HUES48 (cell line): ENCODE measurements around the gene CNDP2.

Experiments used
- H3K27ac ChIP-seq: one replicate; pipeline ENCODE4 v1.7.0; 2013; ENCODE audit warnings: low read depth, low read length, inconsistent platforms
- H3K27me3 ChIP-seq: 2 replicates; pipeline ENCODE4 v1.6.1; 2013; ENCODE audit warnings: mild to moderate bottlenecking, low read length; ENCODE audit not compliant: control insufficient read depth, insufficient read depth
- H3K36me3 ChIP-seq: 2 replicates; pipeline ENCODE4 v1.6.1; 2013; ENCODE audit warnings: low read length; ENCODE audit not compliant: control insufficient read depth, insufficient read depth
- H3K4me1 ChIP-seq: 2 replicates; pipeline ENCODE4 v1.6.1; 2013; ENCODE audit warnings: mild to moderate bottlenecking, low read length; ENCODE audit not compliant: control insufficient read depth, insufficient read depth
- H3K4me3 ChIP-seq: 2 replicates; pipeline ENCODE4 v1.5.1; 2013; ENCODE audit warnings: mild to moderate bottlenecking, low read depth, low read length
- H3K9ac ChIP-seq: 2 replicates; pipeline ENCODE4 v1.6.1; 2013; ENCODE audit warnings: mild to moderate bottlenecking, low read depth, low read length, moderate library complexity
- H3K9me3 ChIP-seq: 2 replicates; pipeline ENCODE4 v1.6.1; 2013; ENCODE audit warnings: low read length; ENCODE audit not compliant: control insufficient read depth, insufficient read depth

CNDP2 gene

GRCh38 chr18:74488864-74489263, 7.3 kb upstream of the CNDP2 start:
- no peak overlapping the region for H3K4me3 ChIP-seq
- no peaks in the 10 kb centered on the region for H3K4me1 ChIP-seq
- no peak overlapping the region for H3K27ac ChIP-seq
- H3K9ac ChIP-seq, result no peak overlapping the region
- no peaks in the 10 kb centered on the region for H3K36me3 ChIP-seq
- H3K9me3 ChIP-seq, result no peaks in the 10 kb centered on the region
- H3K27me3 ChIP-seq, result no peaks in the 10 kb centered on the region

DNA sequence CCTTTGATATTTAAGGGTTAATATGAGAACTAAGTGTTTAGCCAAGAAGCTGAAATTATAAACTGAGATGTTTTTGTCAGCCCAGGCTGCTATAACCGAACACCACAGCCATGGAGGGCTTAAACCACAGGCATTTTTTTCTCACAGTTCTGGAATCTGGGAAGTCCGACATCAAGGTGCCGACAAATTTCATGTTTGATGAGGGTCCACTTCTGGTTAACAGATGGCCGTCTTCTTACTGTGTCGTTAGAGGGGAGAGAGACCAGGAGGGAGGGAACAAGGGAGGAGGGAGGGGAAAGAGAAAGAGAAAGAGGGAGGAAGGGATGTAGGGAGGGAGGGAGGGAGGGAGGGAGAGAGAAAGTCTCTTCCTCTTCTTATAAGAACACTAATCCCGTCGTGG, 6.5 kb upstream of the CNDP2 start:
- no peaks in the 10 kb centered on the region for H3K4me1 ChIP-seq
- no peak overlapping the region for H3K9ac ChIP-seq
- H3K36me3 ChIP-seq, result no peaks in the 10 kb centered on the region
- no peak overlapping the region for H3K27ac ChIP-seq
- no peaks in the 10 kb centered on the region for H3K27me3 ChIP-seq
- H3K9me3 ChIP-seq, result no peaks in the 10 kb centered on the region
- H3K4me3 ChIP-seq, result no peak overlapping the region

- H3K36me3 ChIP-seq, result no peaks in the 10 kb centered on the region
- peaks cover 3% of the 10 kb centered on the region; the same call in 1 of the 2 replicates for H3K4me1 ChIP-seq
- no peak overlapping the region for H3K9ac ChIP-seq
- H3K9me3 ChIP-seq, result no peaks in the 10 kb centered on the region
- no peak overlapping the region for H3K4me3 ChIP-seq
- no peaks in the 10 kb centered on the region for H3K27me3 ChIP-seq
- H3K27ac ChIP-seq, result no peak overlapping the region
Observed at GRCh38 chr18:74492259-74492658, 3.9 kb upstream of the CNDP2 start.

DNA sequence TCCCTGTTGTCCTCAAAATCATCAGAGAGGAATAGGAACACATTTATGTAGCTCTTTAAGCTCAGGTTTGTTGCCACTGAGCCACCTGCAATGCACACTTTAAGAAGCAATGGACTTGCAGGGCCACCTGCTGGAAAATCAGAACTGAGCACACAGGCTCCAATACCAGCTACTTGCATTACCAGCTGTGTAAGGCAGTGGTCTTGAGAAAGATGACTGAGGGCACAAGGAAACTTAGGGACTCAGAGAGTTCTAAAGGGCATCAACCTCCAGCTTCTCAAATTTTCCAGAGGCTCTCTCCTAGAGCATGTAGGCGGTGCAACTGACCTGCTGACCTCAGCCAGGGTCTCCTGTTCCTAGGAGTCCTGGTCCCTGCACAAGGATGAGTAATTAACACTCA, 2.5 kb upstream of the CNDP2 start:
- no peak overlapping the region for H3K9ac ChIP-seq
- H3K36me3 ChIP-seq, result peaks cover 7% of the 10 kb centered on the region
- no peaks in the 10 kb centered on the region for H3K27me3 ChIP-seq
- peaks cover 3% of the 10 kb centered on the region; the same call in 1 of the 2 replicates for H3K4me1 ChIP-seq
- no peaks in the 10 kb centered on the region for H3K9me3 ChIP-seq
- no peak overlapping the region for H3K27ac ChIP-seq
- no peak overlapping the region for H3K4me3 ChIP-seq

DNA sequence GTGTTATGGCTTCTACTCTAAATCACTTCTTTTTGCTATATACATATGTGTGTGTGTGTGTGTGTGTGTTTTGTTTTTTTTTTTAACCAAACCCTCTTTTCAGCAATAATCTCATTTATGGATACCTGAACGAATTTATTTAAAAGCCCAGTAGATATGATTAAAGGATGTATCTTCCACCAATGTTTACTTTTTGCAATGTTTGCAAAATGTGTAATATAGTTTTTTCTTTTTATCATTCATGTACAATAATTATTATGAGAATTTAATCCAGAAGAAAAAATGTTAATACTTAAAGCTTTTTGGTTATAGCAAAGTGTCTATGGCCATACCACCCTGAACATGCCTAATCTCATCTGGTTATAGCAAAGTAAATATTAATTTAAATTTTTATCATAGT, 1.6 kb upstream of the CNDP2 start:
- Histone ChIP-seq H3K27ac (no peak overlapping the region), H3K27me3 (no peaks in the 10 kb centered on the region), H3K36me3 (peaks cover 7% of the 10 kb centered on the region), H3K4me3 (no peak overlapping the region), H3K9ac (no peak overlapping the region), H3K9me3 (no peaks in the 10 kb centered on the region), H3K4me1 (peaks cover 10% of the 10 kb centered on the region; the same call in 1 of the 2 replicates)

DNA sequence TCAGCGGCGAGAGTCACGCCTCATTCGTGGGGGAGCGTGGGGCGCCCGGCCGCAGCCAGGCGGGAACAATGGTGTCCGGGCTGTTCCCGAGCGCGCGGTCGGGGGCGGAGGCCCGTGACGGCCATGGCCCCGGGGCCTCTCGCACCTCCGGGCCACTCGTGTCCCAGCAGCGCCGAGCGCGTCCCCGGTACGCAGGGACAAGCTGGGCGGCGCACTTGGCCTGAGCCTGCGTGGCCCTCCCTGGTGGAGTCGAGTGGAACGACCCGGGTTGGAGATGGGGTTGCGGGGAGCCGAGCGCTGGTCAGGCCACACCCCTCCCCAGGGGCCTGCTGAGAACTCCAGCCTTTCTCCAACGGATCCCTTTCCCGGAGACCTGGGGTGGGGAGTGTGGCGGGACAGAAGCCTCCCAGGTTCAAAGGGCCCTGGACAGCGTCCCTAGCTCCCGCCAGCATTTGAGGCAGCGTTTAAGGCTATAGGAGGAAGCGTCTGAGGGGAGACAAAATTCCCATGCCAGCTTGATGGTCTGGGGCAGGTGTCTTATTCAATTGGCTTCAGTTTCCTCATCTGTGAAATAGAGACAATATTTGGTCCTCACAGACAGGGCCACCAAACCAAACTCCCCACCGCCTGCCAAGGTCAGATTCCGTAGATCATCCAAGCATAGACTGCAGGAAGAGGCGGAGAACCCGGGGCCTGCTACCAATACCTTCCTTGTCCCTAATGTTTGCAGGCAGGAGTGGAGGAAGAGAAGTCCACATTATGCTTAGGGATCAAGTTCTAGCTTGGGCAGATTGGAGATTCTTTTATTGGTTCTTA, 553 bp downstream of the CNDP2 start:
- H3K9me3 ChIP-seq, result no peaks in the 10 kb centered on the region
- H3K27ac ChIP-seq, result peak overlapping the region; percentile 81
- H3K36me3 ChIP-seq, result peaks cover 28% of the 10 kb centered on the region
- H3K4me3 ChIP-seq, result peak overlapping the region; percentile 89
- H3K27me3 ChIP-seq, result no peaks in the 10 kb centered on the region
- peak overlapping the region; percentile 92 for H3K9ac ChIP-seq
- H3K4me1 ChIP-seq, result peaks cover 14% of the 10 kb centered on the region; the same call in 1 of the 2 replicates

DNA sequence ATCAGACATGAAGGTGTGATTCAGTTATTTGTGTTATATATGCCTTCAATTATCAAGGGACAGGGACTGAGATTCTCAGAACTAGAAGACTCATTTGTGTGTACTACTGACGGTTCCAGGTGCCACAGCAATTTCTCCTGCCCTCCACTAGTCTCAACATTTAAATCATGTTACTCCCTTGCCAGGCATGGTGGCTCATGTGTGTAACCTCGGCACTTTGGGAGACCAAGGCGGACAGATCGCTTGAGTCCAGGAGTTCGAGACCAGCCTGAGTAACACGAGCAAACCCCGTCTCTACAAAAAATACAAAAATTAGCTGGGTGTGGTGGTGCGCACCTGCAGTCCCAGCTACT, 1.1 kb downstream of the CNDP2 start:
- peaks cover 14% of the 10 kb centered on the region; the same call in 1 of the 2 replicates for H3K4me1 ChIP-seq
- peak overlapping the region; percentile 89 for H3K4me3 ChIP-seq
- H3K9ac ChIP-seq, result no peak overlapping the region; the same call in 1 of the 2 replicates
- H3K36me3 ChIP-seq, result peaks cover 32% of the 10 kb centered on the region
- H3K27me3 ChIP-seq, result no peaks in the 10 kb centered on the region
- H3K27ac ChIP-seq, result no peak overlapping the region
- H3K9me3 ChIP-seq, result no peaks in the 10 kb centered on the region

- Histone ChIP-seq H3K9ac (no peak overlapping the region), H3K9me3 (no peaks in the 10 kb centered on the region), H3K27ac (no peak overlapping the region), H3K27me3 (no peaks in the 10 kb centered on the region), H3K4me1 (peaks cover 14% of the 10 kb centered on the region; the same call in 1 of the 2 replicates), H3K36me3 (peaks cover 37% of the 10 kb centered on the region), H3K4me3 (peak overlapping the region; percentile 89; the same call in 1 of the 2 replicates)
Observed at GRCh38 chr18:74497778-74498177, 1.6 kb downstream of the CNDP2 start.

DNA sequence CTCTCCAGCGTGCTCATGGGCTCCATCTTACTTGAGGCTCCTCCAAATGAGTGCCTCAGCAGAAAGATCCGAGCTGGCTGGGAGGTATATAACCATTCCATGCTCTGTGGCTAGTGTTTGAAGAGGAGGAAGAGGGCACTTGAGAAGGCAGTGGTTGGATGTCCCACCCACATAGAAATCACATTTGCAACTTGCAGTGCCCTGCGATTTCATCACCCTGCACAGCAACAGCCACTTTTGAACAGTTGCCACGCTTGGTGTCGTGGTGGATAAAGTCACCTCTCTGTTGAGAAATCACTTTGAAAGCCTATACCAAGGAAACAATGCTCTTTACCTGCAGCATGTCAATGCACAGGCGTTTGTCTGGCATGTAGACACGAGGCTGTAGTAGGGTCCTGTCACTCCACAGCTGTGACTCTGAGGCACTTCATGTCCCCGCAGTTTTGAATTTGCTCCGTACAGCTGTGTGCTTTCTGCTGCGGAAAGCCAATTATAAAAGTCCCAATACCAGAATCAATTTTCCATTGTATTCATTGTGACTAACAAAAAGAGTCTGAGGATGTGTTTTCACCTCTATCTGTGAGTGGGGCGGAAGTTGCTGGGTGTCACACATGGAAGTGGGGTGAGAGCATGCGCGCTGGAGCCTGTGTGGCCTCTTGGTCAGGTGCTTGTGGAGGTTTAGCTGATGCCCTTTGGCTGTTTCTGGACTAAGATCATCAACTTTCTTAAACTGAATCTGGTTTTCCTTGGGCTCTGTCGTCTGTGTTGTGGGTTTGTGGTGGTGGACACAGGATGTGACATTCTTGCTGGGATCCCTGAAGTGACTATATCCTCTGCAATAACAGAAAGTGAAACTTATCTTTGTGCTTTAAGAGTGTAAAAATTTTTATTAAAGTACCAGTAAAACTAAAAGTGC, 2.8 kb downstream of the CNDP2 start:
- H3K9ac ChIP-seq, result no peak overlapping the region
- H3K4me1 ChIP-seq, result peaks cover 14% of the 10 kb centered on the region; the same call in 1 of the 2 replicates
- peaks cover 47% of the 10 kb centered on the region for H3K36me3 ChIP-seq
- H3K9me3 ChIP-seq, result no peaks in the 10 kb centered on the region
- peak overlapping the region; percentile 42 for H3K27ac ChIP-seq
- H3K27me3 ChIP-seq, result no peaks in the 10 kb centered on the region
- H3K4me3 ChIP-seq, result no peak overlapping the region

DNA sequence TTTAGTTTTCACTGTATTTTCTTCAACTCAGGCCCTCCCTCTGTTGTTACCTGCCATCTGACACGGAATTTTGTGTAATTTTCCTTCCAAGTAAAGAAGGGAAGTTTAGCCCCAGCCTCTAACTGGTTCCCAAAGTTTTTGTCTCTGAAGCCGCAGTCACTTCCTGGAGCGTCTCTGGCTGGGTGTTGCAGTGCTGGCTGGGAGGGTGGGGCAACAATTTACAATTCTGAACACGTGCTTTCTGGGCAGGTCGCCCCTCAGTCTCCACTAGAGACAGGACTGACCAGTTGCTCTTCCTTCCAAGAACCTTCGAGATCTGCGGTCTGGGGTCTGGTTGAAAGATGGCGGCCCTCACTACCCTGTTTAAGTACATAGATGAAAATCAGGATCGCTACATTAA, 3.5 kb downstream of the CNDP2 start:
- Histone ChIP-seq H3K9me3 (no peaks in the 10 kb centered on the region), H3K27ac (peak overlapping the region; percentile 42), H3K9ac (no peak overlapping the region), H3K27me3 (no peaks in the 10 kb centered on the region), H3K4me3 (no peak overlapping the region), H3K36me3 (peaks cover 54% of the 10 kb centered on the region), H3K4me1 (peaks cover 14% of the 10 kb centered on the region; the same call in 1 of the 2 replicates)

DNA sequence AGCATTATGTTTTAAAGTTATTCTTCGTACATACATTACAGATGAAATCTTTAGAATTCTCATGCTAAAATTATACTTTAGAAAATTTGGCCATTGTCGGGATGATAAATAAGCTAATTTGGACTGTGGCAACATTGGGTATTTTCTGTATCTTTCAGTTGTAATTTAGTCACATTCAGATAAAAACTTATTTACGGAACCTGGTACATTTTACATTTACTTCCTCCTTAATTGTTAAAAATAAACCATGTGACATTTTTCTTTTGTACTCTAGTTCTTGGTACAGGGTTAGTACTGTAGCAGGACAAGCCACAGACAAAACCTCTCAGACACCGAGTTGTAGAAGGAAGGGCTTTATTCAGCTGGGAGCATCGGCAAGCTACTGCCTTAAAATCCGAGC, 4.2 kb downstream of the CNDP2 start:
- H3K9me3 ChIP-seq, result no peaks in the 10 kb centered on the region
- H3K36me3 ChIP-seq, result peaks cover 60% of the 10 kb centered on the region
- no peak overlapping the region for H3K9ac ChIP-seq
- H3K4me1 ChIP-seq, result peaks cover 14% of the 10 kb centered on the region; the same call in 1 of the 2 replicates
- no peak overlapping the region for H3K4me3 ChIP-seq
- no peaks in the 10 kb centered on the region for H3K27me3 ChIP-seq
- no peak overlapping the region for H3K27ac ChIP-seq
